ENCODE measurements around the gene EPHA2. TPM values are rescaled to one million over a fixed set of nuclear protein-coding genes. Genes with fewer than 3 reads are reported as not detected.

EPHA2 gene
- polyA plus RNA-seq, 3 donors = 15.4 to 20.8 (median 17.9) TPM

GRCh38 chr1:16144325-16145029 lies 11.4 kb downstream of the EPHA2 start:
- DNase-seq (ENCODE audit: extremely low read depth in 1 of 11, low read depth in 9 of 11, low spot score in 4 of 11) = no peak

GRCh38 chr1:16143566-16144324 lies 12.1 kb downstream of the EPHA2 start:
- no peak for DNase-seq (ENCODE audit: extremely low read depth in 1 of 11, low read depth in 9 of 11, low spot score in 4 of 11)

DNA sequence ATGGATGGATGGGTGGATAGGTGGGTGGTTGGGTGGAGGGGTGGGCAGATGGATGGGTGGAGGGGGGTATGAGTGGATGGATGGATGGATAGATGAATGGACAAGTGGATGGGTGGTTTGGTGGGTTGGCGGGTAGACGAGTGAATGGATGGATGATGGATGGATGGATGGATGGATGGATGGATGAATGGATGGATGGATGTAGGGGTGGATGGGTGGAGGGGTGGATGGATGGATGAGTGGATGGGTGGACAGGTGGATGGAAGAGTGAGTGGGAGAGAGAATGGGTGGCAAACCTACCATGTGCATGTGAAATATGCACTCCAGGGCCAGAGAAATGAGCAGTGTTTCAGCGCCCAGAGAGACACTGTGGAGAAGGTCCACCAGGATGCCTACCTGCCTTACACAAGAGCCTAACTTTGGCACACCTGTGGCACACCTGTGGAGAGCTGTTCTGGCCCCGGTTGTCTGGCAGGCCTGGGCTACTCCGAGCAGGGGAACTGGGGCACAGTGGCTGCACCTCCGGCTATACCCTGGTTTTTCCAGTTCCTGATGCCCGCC lies 12.8 kb downstream of the EPHA2 start:
- no peak for DNase-seq (ENCODE audit: extremely low read depth in 1 of 11, low read depth in 9 of 11, low spot score in 4 of 11)

DNA sequence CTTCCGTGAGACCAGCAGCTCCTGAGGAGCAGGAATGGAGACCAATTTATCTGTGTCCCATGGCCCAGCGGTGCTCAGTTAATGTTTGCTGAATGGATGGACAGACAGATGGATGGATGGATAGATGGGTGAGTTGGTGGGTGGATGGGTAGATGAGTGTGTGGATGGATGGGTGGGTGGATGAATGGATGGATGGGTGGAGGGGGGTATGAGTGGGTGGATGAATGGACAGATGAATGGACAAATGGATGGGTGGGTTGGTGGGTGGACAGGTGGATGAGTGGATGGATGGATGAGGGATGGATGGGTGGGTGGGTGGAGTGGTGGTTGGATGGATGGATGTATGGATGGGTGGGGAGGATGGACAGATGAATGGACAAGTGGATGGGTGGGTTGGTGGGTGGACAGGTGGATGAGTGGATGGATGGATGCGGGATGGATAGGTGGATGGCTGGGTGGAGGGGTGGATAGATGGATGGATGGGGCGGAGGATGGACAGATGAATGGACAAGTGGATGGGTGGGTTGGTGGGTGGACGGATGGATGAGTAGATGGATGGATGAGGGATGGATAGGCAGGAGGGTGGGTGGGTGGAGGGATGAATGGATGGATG lies 13.4 kb downstream of the EPHA2 start:
- DNase-seq (ENCODE audit: extremely low read depth in 1 of 11, low read depth in 9 of 11, low spot score in 4 of 11) = no peak

DNA sequence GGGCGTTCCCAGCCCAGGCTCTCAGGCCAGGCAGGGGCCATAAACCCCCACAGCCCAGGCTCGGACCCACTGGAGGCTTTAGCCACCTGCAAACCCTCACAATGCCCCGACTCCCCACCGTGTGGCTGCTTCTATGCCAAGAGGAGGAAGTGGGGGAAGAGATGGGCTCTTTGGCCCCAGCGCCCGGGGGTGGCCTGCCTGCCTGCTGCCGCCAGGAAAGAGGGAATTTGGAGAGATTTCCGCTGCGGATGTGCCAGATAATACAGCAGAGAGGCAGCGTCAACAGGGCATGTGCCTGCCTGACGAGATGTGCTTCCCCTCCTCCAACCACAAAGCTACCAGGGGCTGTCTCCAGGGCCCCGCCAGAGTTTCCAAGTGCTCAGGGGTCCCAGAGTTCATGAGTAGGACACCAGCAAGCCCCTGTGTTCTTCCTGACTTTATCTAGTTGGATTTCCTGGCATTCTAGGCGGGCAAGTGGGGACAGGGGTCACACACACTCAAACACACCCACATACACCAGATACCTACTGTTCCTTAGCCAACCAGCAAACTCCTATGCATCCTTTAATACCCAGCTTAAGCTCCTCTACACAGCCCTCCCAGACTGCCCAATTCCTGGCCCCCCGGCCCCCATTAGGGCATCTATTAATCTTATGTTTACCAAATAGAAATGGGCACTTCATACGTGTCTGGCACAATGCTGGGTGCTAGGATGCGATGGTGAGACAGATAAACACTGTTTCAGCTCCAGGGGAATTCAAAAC lies 14.1 kb downstream of the EPHA2 start:
- no peak for DNase-seq (ENCODE audit: extremely low read depth in 1 of 11, low read depth in 9 of 11, low spot score in 4 of 11)

DNA sequence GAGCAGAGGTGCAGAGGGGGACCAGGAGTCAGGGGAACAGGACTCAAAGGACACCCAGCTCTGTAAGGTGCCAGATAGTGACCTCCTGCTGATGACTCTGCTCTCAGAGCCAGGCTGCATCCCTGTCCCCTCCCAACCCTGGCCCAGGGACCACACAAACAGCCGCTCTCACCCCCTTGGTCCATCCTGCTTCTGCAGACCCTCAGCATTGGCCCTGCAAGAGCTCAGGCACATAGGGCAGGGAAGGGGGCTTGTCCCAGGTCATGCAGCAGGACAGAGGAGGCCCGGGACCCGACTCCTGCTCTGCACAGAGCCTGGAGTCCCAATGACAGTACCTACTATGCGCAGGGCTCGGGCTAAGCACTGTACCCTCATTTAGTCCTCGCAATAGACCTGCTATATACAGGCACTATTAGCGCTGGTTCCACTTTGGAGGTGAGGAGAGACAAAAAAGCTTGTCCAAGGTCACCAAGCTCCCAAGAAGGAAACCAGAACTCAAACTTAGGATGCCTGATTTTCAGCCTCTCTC lies 15.7 kb downstream of the EPHA2 start:
- DNase-seq (ENCODE audit: extremely low read depth in 1 of 11, low read depth in 9 of 11, low spot score in 4 of 11) = no peak

DNA sequence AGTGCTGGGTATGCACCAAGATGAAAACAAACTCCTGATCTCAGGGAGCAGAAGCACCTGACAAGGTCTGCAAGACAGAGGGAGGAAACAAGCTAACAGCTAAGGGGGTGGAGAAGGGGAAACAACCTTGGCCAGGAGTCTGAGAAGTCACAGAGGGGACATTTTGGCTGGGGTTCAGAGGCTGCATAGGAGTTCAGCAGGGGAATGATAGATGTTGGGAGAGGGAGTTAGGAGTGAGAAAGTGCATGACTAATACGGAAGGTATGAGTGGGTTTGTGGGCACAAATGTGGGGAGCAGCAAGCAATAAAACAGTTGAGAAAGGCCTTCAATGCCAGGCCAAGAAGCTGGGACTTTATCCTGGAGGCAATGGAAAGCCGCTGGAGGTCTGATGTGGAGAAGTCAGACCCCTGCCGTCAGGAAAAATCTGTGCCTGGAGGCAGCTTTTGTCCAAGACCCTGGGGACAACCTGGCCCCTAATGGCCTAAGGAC lies 16.4 kb downstream of the EPHA2 start:
- no peak for DNase-seq (ENCODE audit: extremely low read depth in 1 of 11, low read depth in 9 of 11, low spot score in 4 of 11)

GRCh38 chr1:16138772-16139221 lies 17.1 kb downstream of the EPHA2 start:
- DNase-seq (ENCODE audit: extremely low read depth in 1 of 11, low read depth in 9 of 11, low spot score in 4 of 11) = no peak

DNA sequence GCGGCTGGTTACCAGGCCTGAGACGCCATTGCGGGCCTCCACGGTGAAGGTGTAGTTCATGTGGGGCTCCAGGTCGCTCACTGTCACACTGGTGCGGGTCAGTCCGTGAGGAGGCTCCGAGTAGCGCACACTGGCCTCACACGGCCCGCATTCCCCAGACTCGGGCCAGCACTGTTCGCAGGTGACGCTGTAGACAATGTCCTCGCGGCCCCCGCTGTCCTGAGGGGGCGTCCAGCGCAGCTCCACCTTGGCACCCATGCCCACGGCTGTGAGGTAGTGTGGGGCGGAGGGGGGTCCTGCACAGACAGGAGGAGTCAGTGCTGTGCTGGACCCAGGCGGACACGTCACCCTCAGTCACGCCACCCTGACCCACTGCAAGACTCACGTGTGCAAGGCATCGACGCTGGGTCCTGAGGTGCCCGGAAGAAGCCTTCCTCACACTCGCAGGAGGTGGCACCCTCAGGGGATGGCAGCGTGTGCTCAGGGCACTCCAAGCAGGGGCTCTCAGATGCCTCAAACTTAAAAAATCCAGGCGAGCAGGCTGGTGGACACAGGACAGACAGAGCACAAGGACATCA lies 17.9 kb downstream of the EPHA2 start:
- no peak for DNase-seq (ENCODE audit: extremely low read depth in 1 of 11, low read depth in 9 of 11, low spot score in 4 of 11)

GRCh38 chr1:16135501-16135900 lies 20.4 kb downstream of the EPHA2 start:
- no peak for DNase-seq (ENCODE audit: extremely low read depth in 1 of 11, low read depth in 9 of 11, low spot score in 4 of 11)

- DNase-seq (ENCODE audit: extremely low read depth in 1 of 11, low read depth in 9 of 11, low spot score in 4 of 11) = no peak
These were observed 21.0 kb downstream of the EPHA2 start for GRCh38 chr1:16134906-16135305.

DNA sequence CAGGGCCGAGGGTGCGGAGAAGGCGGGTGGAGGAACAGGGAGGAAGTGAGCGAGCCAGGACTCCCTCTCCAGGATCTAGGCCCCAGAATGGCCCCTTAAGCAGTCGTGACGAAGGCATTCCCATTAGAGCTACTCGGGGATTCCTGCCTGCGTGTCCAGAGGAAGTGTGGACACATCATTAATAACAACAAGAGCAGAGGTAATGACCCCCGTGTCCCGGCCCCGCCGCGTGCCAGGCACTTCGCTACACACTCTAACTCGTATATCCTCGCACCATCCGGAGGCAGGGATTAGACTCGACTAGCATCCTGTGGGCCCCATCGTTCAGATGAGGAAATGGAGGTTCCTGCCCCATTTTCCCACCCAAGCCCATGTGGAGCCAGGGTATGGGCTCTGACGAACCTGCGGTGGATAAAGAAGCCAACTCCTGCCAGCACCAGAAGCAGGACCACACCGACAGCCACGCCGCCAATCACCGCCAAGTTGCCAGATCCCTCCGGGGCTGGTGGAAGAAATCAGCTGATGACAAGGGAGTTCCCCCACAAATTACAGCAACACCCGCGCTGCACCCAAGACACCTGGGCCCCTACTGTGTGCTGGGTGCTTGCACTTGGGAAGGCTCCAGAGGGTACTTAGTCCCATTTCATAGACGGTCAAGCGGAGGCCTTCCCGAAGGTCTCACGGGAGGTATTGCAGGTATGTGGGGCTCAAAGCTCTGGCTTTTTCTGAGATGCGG lies 21.6 kb downstream of the EPHA2 start:
- DNase-seq (ENCODE audit: extremely low read depth in 1 of 11, low read depth in 9 of 11, low spot score in 4 of 11) = no peak

DNA sequence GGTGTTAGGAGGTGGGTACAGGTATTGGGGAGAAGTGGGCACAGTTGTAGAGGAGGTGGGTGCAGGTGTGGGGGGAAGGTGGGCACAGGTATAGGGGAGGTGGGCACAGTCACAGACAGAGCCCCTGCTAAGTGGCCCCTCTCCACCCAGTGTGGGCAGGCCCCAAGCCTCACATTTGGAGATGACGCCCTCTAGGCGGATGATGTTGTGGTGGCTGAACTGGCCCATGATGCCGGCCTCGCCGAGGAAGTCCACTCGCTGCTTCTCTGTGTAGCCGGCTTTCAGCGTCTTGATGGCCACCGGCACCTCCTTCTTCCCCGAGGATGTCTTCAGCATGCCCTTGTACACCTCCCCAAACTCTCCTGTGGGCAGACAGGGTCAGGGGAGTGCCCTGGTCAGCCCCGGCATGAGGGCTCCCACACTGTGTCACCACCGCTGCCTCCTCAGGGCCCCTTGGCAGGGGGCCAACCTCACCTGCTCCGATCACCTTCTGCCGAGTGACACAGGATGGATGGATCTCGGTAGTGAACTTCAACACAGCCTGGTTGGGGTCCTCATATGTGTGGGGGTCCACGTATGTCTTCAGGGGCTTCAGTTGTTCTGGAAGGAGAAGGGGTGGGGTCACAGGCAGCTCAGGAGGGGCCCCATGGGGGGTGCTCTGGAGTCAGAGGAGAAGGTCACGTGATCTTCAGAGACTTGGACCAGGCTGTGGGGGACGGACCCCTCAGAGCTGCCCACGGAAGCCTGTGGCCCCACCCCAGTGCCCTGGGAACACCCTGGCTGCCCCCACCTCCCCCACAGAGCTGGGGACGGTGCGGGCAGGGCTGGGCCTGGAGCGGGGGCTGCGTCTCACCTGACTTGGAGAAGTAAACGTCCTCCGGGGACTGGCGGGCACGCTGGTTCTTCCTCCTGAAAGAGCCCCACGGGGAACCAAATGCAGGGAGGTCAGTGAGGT lies 22.6 kb downstream of the EPHA2 start:
- DNase-seq (ENCODE audit: extremely low read depth in 1 of 11, low read depth in 9 of 11, low spot score in 4 of 11) = no peak

DNA sequence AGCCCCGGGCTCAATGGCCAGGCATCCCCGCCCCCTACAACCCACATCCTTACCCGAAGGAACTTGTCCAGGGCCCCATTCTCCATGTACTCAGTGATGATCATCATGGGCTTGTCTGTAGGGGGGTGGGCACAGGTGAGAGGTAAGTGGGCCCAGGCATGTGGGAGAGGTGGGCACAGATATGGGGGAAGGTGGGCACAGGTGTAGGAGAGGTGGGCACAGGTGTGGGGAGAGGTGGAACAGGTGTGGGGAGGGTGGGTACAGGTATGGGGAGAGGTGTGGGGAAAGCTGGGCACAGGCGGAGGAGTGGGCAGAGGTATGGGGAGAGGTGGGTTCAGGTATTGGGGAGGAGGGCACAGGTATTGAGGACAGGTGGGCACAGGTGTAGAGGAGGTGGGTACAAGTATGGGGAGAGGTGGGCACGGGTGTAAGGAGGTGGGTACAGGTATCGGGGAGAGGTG lies 23.5 kb downstream of the EPHA2 start:
- DNase-seq (ENCODE audit: extremely low read depth in 1 of 11, low read depth in 9 of 11, low spot score in 4 of 11) = no peak

GRCh38 chr1:16131636-16132324 lies 24.1 kb downstream of the EPHA2 start:
- no peak for DNase-seq (ENCODE audit: extremely low read depth in 1 of 11, low read depth in 9 of 11, low spot score in 4 of 11)

GRCh38 chr1:16130827-16131226 lies 25.0 kb downstream of the EPHA2 start:
- DNase-seq (ENCODE audit: extremely low read depth in 1 of 11, low read depth in 9 of 11, low spot score in 4 of 11) = no peak

Data from renal cortex interstitium (tissue), 11 donors.